HG03045 (cell line): ENCODE data around the gene PRSS2.
A peak's percentile ranks its signal among the peaks of the same experiment; 100 is the strongest.

Source experiments
- ATAC-seq: cut with Tn5 transposase; IDR thresholded peaks from one replicate; pipeline ENCODE4 v1.9.1; 2021; ENCODE audit warnings: mild to moderate bottlenecking, moderate library complexity; ENCODE audit not compliant: unreplicated experiment

PRSS2 gene

DNA sequence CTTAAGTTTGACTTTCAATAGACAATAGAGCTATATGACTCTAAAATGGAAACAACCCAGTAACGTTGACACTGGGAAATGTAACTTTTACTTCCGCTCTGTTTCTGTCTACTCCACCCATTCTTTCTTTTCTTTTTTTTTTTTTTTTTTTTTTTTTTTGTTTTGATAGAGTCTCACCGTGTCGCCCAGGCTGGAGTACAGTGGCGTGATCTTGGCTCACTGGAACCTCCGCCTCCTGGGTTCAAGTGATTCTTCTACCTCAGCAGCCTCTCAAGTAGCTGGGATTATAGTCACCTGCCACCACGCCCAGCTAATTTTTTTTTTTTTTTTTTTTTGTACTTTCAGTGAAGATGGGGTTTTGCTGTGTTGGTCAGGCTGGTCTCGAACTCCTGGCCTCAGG, 13.9 kb downstream of the PRSS2 start:
- ATAC-seq, result no peak

DNA sequence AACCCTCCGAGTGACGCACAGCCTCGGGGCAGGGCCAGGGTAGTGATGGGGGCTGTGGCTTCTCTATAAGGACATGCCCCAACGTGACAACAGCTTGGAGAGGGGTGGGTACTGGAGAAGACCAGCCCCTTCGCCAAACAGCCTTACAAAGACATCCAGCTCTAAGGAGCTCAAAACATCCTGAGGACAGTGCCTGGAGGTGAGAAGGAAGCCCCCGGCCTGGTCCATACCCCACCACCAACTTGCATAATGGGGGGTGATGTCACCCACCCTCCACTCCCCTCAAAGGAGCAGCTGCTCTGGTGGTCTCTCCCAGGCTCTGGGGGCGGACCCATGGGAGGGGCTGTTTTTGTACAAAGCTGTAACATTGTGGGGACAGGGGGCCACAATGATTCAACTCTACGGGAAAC, 15.1 kb downstream of the PRSS2 start:
- ATAC-seq, result no peak

DNA sequence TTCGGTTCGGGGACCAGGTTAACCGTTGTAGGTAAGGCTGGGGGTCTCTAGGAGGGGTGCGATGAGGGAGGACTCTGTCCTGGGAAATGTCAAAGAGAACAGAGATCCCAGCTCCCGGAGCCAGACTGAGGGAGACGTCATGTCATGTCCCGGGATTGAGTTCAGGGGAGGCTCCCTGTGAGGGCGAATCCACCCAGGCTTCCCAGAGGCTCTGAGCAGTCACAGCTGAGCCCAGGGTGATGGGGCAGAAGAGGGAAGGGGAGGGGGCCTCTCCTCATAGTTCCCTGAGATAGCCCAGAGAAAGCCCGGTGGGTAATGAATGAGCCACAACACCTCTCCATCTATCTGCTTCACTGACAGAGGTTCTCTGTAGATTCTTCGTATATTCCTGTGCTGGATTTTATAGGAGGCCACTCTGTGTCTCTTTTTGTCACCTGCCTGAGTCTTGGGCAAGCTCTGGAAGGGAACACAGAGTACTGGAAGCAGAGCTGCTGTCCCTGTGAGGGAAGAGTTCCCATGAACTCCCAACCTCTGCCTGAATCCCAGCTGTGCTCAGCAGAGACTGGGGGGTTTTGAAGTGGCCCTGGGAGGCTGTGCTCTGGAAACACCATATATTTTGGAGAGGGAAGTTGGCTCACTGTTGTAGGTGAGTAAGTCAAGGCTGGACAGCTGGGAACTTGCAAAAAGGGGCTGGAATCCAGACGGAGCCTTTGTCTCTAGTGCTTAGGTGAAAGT, 16.4 kb downstream of the PRSS2 start:
- no peak for ATAC-seq

DNA sequence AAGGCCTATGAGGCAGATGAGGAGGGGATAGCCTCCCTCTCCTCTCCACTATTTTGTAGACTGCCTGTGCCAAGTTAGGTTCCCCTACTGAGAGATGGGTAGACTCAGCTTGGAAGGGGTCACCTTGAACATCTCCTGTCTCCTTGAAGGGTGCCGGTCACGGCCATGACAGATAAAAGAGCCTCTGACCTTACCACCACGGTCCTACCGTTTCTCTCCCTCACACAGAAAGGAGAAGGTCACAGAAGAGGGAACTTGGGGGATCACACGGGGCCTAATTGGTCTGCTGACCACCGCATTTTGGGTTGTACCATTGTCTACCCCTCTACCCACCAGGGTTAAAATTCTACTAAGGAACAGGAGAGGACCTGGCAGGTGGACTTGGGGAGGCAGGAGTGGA, 17.0 kb downstream of the PRSS2 start:
- ATAC-seq, result no peak

DNA sequence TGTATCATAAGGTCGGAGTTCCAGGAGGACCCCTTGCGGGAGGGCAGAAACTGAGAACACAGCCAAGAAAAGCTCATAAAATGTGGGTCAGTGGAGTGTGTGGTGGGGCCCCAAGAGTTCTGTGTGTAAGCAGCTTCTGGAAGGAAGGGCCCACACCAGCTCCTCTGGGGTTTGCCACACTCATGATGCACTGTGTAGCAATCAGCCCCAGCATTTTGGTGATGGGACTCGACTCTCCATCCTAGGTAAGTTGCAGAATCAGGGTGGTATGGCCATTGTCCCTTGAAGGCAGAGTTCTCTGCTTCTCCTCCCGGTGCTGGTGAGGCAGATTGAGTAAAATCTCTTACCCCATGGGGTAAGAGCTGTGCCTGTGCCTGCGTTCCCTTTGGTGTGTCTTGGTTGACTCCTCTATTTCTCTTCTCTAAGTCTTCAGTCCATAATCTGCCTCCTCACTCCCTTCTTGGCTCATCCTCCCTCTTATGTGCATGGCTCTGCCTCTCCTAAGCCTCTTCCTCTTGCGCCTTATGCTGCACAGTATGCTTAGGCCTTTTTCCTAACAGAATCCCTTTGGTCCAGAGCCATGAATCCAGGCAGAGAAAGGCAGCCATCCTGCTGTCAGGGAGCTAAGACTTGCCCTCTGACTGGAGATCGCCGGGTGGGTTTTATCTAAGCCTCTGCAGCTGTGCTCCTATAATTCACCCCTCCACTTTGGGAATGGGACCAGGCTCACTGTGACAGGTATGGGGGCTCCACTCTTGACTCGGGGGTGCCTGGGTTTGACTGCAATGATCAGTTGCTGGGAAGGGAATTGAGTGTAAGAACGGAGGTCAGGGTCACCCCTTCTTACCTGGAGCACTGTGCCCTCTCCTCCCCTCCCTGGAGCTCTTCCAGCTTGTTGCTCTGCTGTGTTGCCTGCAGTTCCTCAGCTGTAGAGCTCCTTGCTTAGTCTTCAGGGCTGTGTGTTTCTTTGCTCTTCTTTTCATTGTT, 17.8 kb downstream of the PRSS2 start:
- no peak for ATAC-seq

DNA sequence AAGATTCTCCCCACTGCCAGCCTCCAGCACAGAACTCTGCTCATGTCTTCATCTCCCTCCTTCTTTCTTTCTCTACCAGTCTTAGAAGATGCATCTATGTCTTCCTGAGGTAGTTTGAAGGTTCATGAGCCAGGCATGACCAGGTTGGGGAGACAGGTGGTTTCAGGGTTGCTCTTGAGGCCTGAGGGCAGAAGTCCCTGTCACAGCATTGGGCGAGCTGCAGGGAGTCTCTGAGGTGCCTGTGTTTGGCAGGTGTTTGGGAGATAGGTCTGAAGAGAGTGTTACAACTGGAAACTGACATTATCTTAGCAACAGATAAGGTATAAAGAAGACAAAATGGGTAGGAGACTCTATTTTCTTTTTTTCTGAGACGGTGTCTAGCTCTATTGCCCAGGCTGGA, 18.7 kb downstream of the PRSS2 start:
- ATAC-seq, result no peak

DNA sequence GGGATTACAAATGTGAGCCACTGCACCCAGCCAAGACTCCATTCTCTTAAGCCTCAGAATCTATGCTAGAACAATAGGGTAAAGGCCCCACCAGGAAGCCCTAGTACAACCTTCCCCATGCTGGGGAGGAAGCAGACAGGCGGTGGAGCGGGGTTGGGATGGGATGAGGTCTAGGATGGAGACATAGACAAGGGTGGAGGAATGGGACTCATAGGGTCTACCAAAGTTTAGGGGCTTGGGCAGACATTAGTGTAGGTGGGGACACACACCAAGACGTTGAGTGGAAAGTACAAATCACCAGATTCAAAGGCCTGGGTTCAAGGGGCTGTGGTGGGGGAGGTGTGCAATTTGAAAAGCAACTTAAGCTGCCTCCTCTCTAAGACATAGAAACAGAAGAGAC, 19.3 kb downstream of the PRSS2 start:
- no peak for ATAC-seq

DNA sequence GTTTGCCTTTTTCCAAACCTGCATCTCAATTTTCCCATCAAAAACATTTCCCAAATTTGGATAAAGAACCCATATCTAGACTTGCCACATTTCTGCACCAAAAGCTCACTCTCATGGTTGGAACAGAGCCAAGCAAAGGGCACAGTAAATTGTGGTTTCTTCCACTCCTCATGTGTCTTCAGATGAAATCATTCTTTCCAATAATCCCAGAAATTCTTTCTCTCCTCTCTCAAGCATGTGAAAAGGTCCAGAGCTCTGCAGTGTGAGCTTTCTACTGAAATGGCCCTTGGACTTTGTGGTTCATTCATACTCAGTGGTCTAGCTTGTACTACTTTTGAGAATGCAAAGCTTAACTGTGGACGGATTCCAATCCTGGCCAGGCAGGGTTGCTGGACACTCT, 19.8 kb downstream of the PRSS2 start:
- no peak for ATAC-seq

DNA sequence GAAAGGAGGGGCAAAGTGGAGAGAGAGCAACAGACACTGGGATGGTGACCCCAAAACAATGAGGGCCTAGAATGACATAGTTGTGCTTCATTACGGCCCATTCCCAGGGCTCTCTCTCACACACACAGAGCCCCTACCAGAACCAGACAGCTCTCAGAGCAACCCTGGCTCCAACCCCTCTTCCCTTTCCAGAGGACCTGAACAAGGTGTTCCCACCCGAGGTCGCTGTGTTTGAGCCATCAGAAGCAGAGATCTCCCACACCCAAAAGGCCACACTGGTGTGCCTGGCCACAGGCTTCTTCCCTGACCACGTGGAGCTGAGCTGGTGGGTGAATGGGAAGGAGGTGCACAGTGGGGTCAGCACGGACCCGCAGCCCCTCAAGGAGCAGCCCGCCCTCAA, 20.7 kb downstream of the PRSS2 start:
- ATAC-seq, result no peak

DNA sequence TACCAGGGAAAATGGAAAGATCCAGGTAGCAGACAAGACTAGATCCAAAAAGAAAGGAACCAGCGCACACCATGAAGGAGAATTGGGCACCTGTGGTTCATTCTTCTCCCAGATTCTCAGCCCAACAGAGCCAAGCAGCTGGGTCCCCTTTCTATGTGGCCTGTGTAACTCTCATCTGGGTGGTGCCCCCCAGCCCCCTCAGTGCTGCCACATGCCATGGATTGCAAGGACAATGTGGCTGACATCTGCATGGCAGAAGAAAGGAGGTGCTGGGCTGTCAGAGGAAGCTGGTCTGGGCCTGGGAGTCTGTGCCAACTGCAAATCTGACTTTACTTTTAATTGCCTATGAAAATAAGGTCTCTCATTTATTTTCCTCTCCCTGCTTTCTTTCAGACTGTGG, 21.4 kb downstream of the PRSS2 start:
- ATAC-seq, result no peak

DNA sequence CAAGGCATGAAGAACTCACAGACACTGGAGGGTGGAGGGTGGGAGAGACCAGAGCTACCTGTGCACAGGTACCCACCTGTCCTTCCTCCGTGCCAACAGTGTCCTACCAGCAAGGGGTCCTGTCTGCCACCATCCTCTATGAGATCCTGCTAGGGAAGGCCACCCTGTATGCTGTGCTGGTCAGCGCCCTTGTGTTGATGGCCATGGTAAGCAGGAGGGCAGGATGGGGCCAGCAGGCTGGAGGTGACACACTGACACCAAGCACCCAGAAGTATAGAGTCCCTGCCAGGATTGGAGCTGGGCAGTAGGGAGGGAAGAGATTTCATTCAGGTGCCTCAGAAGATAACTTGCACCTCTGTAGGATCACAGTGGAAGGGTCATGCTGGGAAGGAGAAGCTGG, 21.8 kb downstream of the PRSS2 start:
- no peak for ATAC-seq

DNA sequence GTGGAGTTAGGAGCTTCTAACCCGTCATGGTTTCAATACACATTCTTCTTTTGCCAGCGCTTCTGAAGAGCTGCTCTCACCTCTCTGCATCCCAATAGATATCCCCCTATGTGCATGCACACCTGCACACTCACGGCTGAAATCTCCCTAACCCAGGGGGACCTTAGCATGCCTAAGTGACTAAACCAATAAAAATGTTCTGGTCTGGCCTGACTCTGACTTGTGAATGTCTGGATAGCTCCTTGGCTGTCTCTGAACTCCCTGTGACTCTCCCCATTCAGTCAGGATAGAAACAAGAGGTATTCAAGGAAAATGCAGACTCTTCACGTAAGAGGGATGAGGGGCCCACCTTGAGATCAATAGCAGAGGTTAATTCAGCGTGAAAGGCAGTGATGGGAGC, 22.4 kb downstream of the PRSS2 start:
- no peak for ATAC-seq

DNA sequence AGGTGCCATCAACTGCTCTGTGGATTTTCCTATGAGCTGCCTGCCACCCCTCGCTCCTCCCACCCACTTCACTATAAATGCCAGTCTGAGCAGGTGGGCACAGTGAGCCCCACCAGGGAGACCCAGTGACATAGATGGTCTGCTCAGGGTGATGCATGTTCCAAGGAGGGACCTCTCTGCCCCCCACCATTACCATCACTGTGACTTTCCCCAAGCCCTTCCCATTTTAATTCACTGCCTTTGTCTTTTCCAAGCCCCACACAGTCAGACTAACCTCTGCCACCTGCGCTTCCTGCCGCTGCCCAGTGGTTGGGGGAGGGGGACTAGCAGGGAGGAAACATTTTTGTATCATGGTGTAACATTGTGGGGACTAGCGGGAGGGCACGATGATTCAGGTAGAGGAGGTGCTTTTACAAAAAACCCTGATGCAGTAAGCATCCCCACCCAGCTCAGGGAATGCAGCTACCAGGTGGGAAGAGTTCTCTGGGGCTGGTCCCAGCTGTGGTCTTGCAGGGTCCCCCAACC, 24.6 kb downstream of the PRSS2 start:
- ATAC-seq, result no peak

DNA sequence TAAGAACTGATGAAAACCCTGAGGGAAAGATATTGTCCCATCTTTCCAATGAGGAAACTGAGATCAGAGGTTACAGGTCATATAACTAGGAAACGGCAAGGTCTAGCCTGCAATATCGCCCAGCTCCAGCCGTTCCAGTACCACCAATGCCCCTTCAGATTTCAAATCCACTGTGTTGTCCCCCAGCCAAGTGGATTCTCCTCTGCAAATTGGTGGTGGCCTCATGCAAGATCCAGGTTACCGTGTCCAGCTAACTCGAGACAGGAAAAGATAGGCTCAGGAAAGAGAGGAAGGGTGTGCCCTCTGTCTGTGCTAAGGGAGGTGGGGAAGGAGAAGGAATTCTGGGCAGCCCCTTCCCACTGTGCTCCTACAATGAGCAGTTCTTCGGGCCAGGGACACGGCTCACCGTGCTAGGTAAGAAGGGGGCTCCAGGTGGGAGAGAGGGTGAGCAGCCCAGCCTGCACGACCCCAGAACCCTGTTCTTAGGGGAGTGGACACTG, 25.3 kb downstream of the PRSS2 start:
- no peak for ATAC-seq

DNA sequence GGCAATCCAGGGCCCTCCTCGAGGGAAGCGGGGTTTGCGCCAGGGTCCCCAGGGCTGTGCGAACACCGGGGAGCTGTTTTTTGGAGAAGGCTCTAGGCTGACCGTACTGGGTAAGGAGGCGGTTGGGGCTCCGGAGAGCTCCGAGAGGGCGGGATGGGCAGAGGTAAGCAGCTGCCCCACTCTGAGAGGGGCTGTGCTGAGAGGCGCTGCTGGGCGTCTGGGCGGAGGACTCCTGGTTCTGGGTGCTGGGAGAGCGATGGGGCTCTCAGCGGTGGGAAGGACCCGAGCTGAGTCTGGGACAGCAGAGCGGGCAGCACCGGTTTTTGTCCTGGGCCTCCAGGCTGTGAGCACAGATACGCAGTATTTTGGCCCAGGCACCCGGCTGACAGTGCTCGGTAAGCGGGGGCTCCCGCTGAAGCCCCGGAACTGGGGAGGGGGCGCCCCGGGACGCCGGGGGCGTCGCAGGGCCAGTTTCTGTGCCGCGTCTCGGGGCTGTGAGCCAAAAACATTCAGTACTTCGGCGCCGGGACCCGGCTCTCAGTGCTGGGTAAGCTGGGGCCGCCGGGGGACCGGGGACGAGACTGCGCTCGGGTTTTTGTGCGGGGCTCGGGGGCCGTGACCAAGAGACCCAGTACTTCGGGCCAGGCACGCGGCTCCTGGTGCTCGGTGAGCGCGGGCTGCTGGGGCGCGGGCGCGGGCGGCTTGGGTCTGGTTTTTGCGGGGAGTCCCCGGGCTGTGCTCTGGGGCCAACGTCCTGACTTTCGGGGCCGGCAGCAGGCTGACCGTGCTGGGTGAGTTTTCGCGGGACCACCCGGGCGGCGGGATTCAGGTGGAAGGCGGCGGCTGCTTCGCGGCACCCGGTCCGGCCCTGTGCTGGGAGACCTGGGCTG, 26.0 kb downstream of the PRSS2 start:
- ATAC-seq, result peak; percentile 60

DNA sequence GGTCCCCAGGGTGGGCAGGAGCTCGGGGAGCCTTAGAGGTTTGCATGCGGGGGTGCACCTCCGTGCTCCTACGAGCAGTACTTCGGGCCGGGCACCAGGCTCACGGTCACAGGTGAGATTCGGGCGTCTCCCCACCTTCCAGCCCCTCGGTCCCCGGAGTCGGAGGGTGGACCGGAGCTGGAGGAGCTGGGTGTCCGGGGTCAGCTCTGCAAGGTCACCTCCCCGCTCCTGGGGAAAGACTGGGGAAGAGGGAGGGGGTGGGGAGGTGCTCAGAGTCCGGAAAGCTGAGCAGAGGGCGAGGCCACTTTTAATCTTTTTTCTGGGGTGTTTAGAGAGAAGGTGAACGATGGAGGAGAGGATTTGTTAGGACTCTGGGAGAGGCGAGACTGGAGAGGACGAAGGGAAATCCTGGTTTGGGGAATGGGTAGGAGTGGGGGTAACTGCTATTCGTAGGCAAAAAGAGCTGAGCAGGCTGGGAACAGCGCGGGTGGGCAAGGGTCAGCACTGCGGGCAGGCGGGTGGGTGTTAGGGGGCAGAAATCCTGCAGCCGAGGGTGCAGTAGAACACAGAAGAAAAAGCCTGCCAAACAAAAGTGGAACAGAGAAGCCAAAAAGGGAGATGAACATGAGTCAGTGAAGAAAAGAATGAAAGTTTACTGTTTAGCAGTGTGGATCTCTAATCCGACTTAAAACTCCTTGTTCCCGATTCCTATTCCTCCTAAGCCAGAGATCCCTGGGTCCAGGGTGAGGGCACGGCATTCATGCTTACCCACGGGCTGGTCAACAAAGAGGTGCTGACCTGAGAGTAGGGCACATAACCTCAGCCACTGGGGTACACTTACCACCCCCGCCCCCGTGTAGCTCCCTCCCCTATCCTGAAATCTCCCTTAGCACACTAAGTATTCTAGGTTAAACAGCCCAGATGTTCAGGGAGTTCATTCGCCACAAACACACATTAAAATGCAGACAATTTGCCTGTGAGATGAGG, 26.9 kb downstream of the PRSS2 start:
- peak; percentile 41 for ATAC-seq

DNA sequence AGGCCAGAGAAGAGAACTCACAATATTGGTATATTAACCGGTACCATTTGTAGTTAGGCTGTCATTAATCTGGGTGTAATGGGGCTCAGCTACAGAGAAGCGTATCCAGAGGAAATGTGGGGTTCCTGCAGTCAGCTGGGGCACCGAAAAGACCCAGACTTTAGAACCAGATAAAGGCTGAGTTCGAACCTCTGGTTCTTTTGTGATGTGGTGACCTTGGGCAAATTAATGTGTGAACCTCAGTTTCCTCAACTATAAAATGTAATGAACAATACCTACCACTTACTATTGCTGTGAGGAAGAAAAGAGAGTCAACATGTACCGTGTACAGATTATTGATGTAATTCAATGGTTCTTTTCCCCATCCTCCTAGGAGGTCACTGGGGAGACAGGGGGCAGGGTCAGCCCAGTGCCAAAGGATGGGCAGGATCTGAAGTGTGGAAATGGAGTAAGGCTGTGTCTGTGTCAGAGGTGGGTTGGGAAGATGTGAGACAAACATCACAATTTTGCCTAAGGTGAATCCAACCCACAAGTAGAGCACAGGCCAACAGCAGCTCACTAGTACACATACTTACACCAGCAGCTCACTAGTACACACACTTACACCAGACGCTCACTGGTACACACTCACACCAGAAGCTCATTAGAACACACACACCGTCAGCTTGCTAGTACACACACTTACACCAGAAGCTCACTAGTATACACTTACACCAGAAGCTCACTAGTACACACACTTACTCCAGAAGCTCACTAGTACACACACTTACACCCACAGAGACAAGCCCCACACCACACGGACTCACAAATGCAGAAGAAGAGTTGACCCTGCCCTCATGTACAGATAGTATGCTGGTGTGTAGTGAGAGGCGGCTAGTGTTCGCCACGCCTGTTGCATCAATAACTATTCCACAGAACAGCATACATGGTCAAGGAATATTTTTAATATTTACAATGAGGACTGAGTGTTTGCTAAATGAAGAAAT, 28.0 kb downstream of the PRSS2 start:
- ATAC-seq, result no peak

DNA sequence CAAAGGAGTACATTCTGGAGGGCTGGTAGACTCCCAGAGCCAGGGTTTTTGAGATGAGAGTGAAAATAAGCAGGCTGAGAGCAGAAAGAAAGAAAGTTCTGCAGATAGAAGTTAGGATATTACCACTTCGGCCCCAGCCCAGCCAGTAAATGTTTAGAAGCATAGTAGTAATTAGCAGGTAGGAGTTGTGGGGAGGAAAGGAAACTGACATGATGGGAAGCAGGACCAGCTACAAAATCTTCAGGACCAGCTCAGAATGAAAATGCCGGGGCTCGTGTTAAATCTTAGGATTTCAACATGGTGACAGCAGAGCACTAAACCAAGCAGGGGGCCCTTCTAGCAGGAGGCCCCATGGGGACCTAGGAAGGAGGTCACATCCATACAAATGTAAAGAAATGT, 28.7 kb downstream of the PRSS2 start:
- no peak for ATAC-seq
